Subcutaneous abdominal adipose tissue (tissue), 5 donors: ENCODE measurements around the gene BCAS3.

Source experiments
- H3K27ac ChIP-seq: one replicate; pipeline ENCODE4 v1.7.0; 2013; ENCODE audit warnings: low read depth, mild to moderate bottlenecking, inconsistent platforms, low read length, moderate library complexity
- H3K27me3 ChIP-seq, 5 donors: one replicate each; pipeline ENCODE4 v1.7.0; 2013; ENCODE audit warnings: low read length in 5 of 5, inconsistent platforms in 1 of 5; ENCODE audit not compliant: control insufficient read depth in 5 of 5, insufficient read depth in 4 of 5
- H3K36me3 ChIP-seq, 5 donors: one replicate each; pipeline ENCODE4 v1.7.0; 2013; ENCODE audit warnings: low read length in 5 of 5; ENCODE audit not compliant: control insufficient read depth in 5 of 5, insufficient read depth in 5 of 5
- H3K4me1 ChIP-seq, 5 donors: one replicate each; pipeline ENCODE4 v1.7.0; 2013; ENCODE audit warnings: low read length in 5 of 5, mild to moderate bottlenecking in 3 of 5, moderate library complexity in 1 of 5; ENCODE audit not compliant: control insufficient read depth in 5 of 5, insufficient read depth in 5 of 5
- H3K4me3 ChIP-seq, 5 donors: one replicate each; pipeline ENCODE4 v1.7.0; 2013; ENCODE audit warnings: low read length in 5 of 5, low read depth in 1 of 5
- H3K9ac ChIP-seq, 5 donors: one replicate each; pipeline ENCODE4 v1.7.0; 2013; ENCODE audit warnings: low read length in 5 of 5, mild to moderate bottlenecking in 4 of 5, moderate library complexity in 3 of 5
- H3K9me3 ChIP-seq, 5 donors: one replicate each; pipeline ENCODE4 v1.7.0; 2013; ENCODE audit warnings: low read length in 5 of 5; ENCODE audit not compliant: control insufficient read depth in 5 of 5
- donor health status: healthy.
- donor health status: healthy.
- donor health status: healthy.
- donor health status: healthy.
- donor health status: healthy.

BCAS3 gene

GRCh38 chr17:61047515-61047914, 369.9 kb downstream of the BCAS3 start:
- Histone ChIP-seq H3K27me3 (no peaks in the 10 kb centered on the region), H3K36me3 (peaks cover 0 to 4% (median 0%) of the 10 kb centered on the region in 5 donors), H3K9me3 (no peaks in the 10 kb centered on the region), H3K27ac (peak overlapping the region; percentile 10), H3K4me3 (no peak overlapping the region), H3K4me1 (peaks cover 0 to 25% (median 5%) of the 10 kb centered on the region in 5 donors), H3K9ac (no peak overlapping the region)

GRCh38 chr17:61048376-61049106, 370.9 kb downstream of the BCAS3 start:
- Histone ChIP-seq H3K36me3 (no peaks in the 10 kb centered on the region), H3K4me3 (no peak overlapping the region), H3K27ac (peak overlapping the region; percentile 10)

DNA sequence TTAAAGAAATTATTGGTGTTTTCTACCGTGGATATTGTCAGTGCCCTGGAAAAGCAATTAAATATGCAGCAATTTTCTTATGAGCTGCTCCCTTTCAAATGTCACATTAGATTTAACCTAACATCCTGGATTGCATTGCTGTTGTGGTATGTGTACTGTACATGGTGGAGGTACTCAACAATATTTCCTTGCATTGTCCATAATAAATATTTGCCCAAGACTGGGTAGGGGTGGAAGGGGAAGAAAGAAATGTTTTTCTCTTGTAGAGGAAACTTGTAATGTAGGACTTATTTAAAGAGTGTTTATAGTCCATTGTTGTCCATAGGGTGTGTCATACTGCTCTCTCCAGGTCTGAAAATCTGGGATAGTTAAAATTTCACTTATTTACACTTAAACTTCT, 375.8 kb downstream of the BCAS3 start:
- H3K9ac ChIP-seq: no peak overlapping the region
- peaks cover 0 to 21% (median 5%) of the 10 kb centered on the region in 5 donors for H3K4me1 ChIP-seq
- no peaks in the 10 kb centered on the region for H3K9me3 ChIP-seq
- H3K27me3 ChIP-seq: no peaks in the 10 kb centered on the region
- no peak overlapping the region for H3K27ac ChIP-seq
- H3K36me3 ChIP-seq: no peaks in the 10 kb centered on the region
- no peak overlapping the region for H3K4me3 ChIP-seq

More at GRCh38 chr17:61048376-61049106, 370.9 kb downstream of the BCAS3 start:
- Histone ChIP-seq H3K4me1 (peaks cover 0 to 25% (median 5%) of the 10 kb centered on the region in 5 donors), H3K9me3 (no peaks in the 10 kb centered on the region), H3K27me3 (no peaks in the 10 kb centered on the region), H3K9ac (no peak overlapping the region)

DNA sequence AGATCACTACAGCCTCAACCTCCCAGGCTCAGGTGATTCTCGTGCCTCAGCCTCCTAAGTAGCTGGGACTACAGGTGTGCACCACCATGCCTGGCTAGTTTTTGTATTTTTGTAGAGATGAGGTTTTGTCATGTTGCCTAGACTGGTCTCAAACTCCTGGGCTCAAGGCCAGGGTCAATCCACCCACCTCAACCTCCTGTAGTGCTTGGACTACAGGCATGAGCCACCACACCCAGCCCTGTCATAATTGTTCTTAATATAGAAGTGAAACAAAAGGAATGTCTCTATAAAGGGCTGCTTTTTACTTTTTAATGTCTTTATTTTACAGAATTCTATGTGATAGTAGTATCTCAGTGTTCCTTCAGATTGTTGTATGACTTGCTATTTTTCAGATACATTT, 376.8 kb downstream of the BCAS3 start:
- Histone ChIP-seq H3K4me3 (no peak overlapping the region), H3K27ac (no peak overlapping the region), H3K4me1 (peaks cover 0 to 15% (median 5%) of the 10 kb centered on the region in 5 donors), H3K9me3 (no peaks in the 10 kb centered on the region), H3K36me3 (no peaks in the 10 kb centered on the region), H3K27me3 (no peaks in the 10 kb centered on the region), H3K9ac (no peak overlapping the region)

- Histone ChIP-seq H3K9ac (no peak overlapping the region), H3K27me3 (no peaks in the 10 kb centered on the region), H3K36me3 (no peaks in the 10 kb centered on the region), H3K9me3 (no peaks in the 10 kb centered on the region), H3K4me1 (peaks cover 0 to 5% (median 0%) of the 10 kb centered on the region in 5 donors), H3K27ac (no peak overlapping the region), H3K4me3 (no peak overlapping the region)
These were observed 379.6 kb downstream of the BCAS3 start for GRCh38 chr17:61057257-61057656.

DNA sequence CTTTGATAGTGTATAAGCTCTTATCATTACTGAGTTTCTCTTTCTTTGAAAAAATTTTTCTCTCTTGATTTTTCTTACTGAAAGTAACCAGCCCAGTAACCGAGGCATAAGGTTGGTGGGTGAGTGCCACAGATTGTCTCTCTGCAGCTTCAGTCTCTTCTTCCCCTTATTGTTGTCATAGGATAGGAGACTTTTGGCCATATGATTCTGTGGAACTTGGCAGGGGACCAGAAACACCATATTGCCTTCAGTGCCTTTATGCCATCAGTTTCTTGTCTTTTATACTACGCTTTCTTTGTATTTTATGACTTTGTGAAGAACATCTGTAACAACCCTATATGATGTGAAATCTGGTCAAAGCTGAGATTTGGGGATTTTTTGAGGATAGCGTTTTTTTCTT, 380.4 kb downstream of the BCAS3 start:
- no peak overlapping the region for H3K4me3 ChIP-seq
- H3K9me3 ChIP-seq: no peaks in the 10 kb centered on the region
- peaks cover 0 to 5% (median 0%) of the 10 kb centered on the region in 5 donors for H3K4me1 ChIP-seq
- H3K9ac ChIP-seq: no peak overlapping the region
- no peaks in the 10 kb centered on the region for H3K36me3 ChIP-seq
- no peaks in the 10 kb centered on the region for H3K27me3 ChIP-seq
- H3K27ac ChIP-seq: no peak overlapping the region

DNA sequence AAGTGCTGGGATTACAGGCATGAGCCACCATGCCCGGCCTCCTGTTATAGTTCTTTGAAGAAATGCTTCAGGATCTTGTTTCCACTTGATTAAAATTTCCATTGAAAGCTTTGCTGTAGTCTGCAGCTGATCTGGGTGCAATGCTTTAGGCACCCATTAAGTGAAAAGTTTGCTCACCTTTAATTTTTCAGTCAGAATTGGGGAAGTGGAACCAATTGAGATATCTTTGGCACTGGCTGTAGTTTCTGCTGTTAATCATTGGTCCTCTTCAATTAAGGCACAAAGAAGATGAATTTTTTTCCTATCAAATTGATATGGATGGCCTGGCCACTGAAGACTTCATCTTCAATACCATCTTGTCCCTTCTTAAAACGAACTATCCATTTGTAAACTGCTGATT, 385.9 kb downstream of the BCAS3 start:
- no peaks in the 10 kb centered on the region for H3K9me3 ChIP-seq
- no peak overlapping the region for H3K4me3 ChIP-seq
- H3K4me1 ChIP-seq: peaks cover 0 to 7% (median 7%) of the 10 kb centered on the region in 5 donors
- no peaks in the 10 kb centered on the region for H3K36me3 ChIP-seq
- H3K27ac ChIP-seq: no peak overlapping the region
- H3K27me3 ChIP-seq: no peaks in the 10 kb centered on the region
- no peak overlapping the region for H3K9ac ChIP-seq

GRCh38 chr17:61064087-61064951, 386.7 kb downstream of the BCAS3 start:
- Histone ChIP-seq H3K4me1 (peaks cover 0 to 7% (median 7%) of the 10 kb centered on the region in 5 donors), H3K36me3 (no peaks in the 10 kb centered on the region), H3K4me3 (no peak overlapping the region), H3K27me3 (no peaks in the 10 kb centered on the region), H3K27ac (no peak overlapping the region), H3K9me3 (no peaks in the 10 kb centered on the region), H3K9ac (no peak overlapping the region)

GRCh38 chr17:61065263-61065773, 387.7 kb downstream of the BCAS3 start:
- H3K4me3 ChIP-seq: no peak overlapping the region
- no peak overlapping the region for H3K27ac ChIP-seq
- no peaks in the 10 kb centered on the region for H3K36me3 ChIP-seq
- no peaks in the 10 kb centered on the region for H3K27me3 ChIP-seq
- peaks cover 0 to 7% (median 7%) of the 10 kb centered on the region in 5 donors for H3K4me1 ChIP-seq
- H3K9ac ChIP-seq: no peak overlapping the region
- H3K9me3 ChIP-seq: no peaks in the 10 kb centered on the region

DNA sequence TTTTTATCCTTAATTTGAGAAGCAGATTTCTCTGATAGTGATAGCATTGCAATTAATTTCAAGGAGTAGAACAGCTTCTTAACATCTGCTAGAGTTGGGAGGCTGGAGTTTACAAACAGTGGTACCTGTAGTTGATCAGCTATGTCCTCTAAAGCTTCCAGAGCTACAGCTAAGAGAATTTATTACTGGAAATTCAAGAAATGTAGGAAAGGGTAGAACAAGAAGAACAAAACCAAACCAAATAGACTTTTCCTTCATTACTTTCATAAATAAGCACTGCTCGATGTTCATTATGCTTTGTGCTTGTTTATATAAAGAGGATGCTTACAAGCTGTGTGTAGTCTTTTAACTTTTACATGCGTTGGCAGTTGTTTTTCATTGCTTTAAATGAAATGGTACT, 388.4 kb downstream of the BCAS3 start:
- H3K9me3 ChIP-seq: no peaks in the 10 kb centered on the region
- H3K4me3 ChIP-seq: no peak overlapping the region
- H3K4me1 ChIP-seq: peaks cover 0 to 7% (median 7%) of the 10 kb centered on the region in 5 donors
- no peaks in the 10 kb centered on the region for H3K36me3 ChIP-seq
- no peak overlapping the region for H3K27ac ChIP-seq
- no peaks in the 10 kb centered on the region for H3K27me3 ChIP-seq
- H3K9ac ChIP-seq: no peak overlapping the region
